Right ventricle myocardium inferior (tissue), 1 donor: Measurements from ENCODE around the gene HDAC1. TPM values are rescaled to one million over a fixed set of nuclear protein-coding genes. Genes with fewer than 3 reads are reported as not detected.

Experiments used
- ATAC-seq: fragments of 200-7000 bp; cut with Tn5 transposase; one replicate; pipeline ENCODE4 v1.9.1; 2020; ENCODE audit warnings: mild to moderate bottlenecking, moderate library complexity
- DNase-seq: peaks from one replicate; pipeline ENCODE4 v3.0.0; 2021; ENCODE audit errors: missing footprints
- intact Hi-C: fragments of 100-400 bp; cut with DNase I; formaldehyde crosslinking; loops from one replicate; pipeline ENCODE4 v1.11.0; 2022
- total RNA-seq: library from RNA; stranded (reverse); fragmentation: NEBNext Ultra II Directional; extraction: Animal tissue kit (Norgen Biotek cat#: 25700); gene quantifications from one replicate; pipeline ENCODE4 v1.2.1, GENCODE V29; 2021
- donor health status: DM: no; HTN: yes; CAD: no; lungs with severe emphysema.

Gene HDAC1
- total RNA-seq, 1 donor from 2014 or later = 40.6 TPM

DNA sequence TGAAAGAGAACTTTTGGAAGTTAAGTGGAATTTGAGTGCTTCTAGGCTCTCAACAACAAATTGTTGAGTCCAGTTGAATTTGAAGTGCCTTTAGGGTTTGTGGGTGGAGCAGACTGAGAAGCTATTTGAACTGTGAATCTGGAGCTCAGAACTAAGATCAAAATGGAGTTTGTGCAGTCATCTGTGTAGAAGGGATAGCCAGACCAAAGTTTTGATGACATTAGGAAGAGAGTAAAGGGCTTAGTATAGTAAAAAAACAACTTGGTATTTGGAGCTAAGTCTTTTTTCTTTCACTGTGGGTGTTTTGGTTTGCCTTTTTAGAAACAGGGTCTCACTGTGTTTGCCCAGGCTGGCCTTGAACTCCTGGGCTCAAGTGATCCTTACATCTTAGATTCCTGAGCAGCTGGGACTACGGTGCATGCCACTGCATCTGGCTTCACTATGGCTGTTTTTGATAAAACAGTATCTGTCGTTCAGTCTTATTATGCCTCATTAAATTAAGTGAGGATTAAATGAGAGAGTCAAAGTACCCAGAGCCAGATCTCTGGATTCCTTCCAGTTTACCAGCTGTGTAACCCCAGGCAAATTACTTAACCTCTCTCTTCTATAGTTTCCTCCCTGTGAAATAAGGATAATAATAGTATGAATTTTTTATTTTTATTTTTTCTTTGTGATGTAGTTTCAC is 20.0 kb downstream of the HDAC1 start:
- intact Hi-C loops = loop anchor here (5.0 kb wide), 1 partner anchor 60 kb away; the partner anchor contains the start of gene LCK
- DNase-seq (no peak), ATAC-seq (no peak)

DNA sequence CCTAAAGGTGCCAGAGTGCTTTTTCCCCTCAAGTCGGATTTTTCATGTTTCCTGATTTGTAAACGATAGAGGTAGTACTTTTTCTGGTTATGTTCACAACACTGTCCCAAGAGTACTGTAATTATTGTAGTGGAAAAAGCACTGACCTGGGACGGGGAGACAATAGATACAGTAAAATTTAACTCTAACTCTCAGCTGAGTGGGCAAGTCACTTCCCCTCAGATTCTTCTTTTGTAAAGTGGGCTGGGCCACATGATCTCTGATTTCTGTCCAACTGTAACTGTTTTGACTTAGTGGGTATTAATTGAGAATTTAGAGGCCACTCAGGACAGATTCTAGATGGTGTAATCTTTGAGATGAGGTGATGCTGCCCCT is 25.0 kb downstream of the HDAC1 start:
- intact Hi-C loops = loop anchor here (5.0 kb wide), 1 partner anchor 100 kb away; no protein-coding TSS in a partner anchor
- ATAC-seq (no peak), DNase-seq (no peak)

DNA sequence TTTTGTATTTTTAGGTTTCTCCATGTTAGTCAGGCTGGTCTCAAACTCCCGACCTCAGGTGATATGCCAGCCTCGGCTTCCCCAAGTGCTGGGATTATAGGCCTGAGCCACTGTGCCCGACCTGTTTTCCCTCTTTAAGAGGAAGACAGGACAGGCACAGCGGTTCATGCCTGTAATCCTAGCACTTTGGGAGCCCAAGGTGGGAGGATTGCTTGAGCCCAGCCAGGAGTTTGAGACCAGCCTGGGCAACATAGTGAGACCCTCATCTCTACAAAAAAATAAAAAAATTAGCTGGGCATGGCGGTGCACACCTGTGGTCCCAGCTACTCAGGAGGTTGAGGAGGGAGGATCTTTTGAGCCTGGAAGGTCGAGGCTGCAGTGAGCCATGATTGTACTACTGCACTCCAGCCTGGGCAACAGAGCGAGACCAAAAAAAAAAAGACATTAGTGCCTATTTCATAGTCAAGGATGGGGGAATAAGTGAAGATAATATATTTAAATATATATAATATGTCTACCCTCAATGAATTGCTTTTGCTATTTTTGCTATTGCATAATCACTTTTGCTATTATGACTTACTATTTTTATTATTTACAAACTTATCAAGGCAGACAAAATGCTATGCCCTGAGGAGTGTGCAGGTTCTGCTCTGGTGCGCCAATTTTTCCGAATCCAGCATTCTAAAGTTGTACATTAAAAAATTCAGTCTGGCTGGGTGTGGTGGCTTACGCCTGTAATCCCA is 26.4 kb downstream of the HDAC1 start:
- intact Hi-C loops = loop anchor here (5.0 kb wide), 1 partner anchor 101 kb away; no protein-coding TSS in a partner anchor
- DNase-seq (no peak), ATAC-seq (no peak)

DNA sequence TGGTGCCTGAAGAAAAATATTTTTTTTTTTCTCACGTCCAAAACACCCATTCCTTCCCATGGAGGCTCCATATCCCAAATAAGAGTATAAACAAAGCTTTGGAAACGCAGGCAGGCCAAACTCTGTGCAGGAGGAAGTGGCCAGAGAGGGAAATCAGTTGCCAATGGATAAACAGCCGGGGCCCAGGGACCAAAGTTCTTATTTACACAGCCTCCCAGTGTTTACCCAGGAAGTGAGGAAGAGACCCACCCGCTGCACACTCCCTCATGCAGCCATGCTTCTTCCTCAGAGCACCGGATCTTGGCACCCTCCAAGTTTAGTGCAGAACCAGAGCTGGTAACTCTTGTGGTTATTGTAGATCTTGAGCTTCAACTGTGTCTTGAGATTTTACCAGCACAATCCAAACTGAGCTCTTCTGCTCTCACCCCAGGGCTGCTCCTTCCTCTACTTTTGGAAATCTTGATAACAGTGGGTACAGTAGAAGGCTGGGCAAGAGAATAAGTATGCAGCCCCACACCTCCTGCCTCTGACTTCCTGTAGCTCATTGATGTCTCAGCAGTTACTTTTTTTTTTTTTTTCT is 29.9 kb downstream of the HDAC1 start:
- DNase-seq = no peak
- ATAC-seq = no peak
- intact Hi-C loops = no loop called here

DNA sequence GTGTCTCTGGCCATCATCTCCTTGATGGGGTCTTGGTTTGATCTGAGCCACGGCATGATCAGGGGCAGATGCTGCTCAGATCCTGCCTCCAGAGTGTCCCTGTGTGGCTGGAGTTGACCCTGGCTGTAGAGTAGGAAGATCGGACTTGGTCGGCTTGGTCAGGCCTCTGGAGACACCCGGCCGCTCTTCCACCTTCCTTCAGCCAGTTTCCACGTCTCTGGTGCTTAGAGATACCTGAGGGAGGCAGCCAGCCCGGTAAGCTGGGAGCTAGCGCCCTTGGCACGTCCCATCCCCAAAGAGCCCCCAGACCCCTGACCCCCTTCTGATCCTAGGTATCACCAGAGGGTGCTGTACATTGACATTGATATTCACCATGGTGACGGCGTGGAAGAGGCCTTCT is 35.3 kb downstream of the HDAC1 start:
- intact Hi-C loops = no loop called here
- DNase-seq = no peak
- no peak for ATAC-seq

DNA sequence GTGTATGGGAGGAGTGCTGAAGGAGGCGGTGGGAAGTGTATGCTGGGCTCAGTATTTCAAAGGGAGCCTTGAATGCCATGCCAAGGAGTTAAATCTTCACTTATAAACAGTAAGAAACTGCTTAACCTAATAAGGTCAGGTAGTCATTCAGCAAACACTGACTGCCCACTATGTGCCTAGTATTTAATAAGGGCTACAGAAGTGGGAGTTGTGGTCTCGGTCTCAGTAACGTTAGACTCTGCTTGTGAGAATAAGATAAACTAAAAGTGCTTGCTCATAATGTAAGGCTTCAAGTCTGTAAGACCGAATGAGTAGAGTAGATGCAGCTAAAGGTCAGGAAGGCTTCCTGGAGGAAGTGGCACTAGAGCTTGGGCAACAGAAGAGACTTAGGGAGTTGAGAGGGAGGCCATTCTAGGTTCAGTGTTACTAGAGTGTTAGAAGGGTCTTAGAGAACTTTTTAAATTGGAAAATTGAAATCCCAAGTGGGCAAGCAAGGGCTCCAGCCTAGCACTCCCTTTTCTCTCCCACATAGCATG is 38.1 kb downstream of the HDAC1 start:
- intact Hi-C loops = no loop called here
- no peak for ATAC-seq
- no peak for DNase-seq

DNA sequence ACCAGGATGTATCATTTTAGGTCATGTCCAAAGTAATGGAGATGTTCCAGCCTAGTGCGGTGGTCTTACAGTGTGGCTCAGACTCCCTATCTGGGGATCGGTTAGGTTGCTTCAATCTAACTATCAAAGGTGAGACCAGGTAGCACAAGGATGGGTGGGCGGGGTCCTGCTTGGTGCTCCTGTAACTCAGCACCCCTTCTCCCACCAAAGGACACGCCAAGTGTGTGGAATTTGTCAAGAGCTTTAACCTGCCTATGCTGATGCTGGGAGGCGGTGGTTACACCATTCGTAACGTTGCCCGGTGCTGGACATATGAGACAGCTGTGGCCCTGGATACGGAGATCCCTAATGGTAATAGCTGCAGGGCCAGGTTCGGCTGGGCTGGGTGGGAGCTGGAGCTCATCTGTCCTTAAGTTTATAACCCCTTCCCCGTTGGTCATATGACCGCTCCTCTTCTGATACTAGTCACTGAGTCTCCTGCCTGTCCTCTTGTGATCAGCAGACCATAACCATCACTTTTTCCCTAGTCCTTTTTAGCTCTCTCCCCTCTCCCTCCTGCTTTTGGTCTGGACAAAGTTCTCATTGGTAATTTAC is 38.8 kb downstream of the HDAC1 start:
- ATAC-seq = no peak
- intact Hi-C loops = no loop called here

DNA sequence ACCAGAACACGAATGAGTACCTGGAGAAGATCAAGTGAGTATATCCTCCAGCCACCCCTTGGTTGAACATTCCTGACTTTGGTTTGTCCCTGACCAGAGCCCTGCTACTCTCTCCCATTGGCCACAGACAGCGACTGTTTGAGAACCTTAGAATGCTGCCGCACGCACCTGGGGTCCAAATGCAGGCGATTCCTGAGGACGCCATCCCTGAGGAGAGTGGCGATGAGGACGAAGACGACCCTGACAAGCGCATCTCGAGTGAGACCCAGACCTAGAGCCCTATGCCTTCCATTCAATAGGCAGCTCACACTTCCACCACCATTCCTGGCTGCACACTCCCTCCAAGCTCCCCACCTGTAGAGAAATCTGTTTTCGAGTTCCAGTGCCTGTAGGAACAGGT is 39.7 kb downstream of the HDAC1 start:
- DNase-seq (no peak), ATAC-seq (no peak)
- intact Hi-C loops = no loop called here

More for the DNA sequence above, 38.8 kb downstream of the HDAC1 start:
- no peak for DNase-seq

DNA sequence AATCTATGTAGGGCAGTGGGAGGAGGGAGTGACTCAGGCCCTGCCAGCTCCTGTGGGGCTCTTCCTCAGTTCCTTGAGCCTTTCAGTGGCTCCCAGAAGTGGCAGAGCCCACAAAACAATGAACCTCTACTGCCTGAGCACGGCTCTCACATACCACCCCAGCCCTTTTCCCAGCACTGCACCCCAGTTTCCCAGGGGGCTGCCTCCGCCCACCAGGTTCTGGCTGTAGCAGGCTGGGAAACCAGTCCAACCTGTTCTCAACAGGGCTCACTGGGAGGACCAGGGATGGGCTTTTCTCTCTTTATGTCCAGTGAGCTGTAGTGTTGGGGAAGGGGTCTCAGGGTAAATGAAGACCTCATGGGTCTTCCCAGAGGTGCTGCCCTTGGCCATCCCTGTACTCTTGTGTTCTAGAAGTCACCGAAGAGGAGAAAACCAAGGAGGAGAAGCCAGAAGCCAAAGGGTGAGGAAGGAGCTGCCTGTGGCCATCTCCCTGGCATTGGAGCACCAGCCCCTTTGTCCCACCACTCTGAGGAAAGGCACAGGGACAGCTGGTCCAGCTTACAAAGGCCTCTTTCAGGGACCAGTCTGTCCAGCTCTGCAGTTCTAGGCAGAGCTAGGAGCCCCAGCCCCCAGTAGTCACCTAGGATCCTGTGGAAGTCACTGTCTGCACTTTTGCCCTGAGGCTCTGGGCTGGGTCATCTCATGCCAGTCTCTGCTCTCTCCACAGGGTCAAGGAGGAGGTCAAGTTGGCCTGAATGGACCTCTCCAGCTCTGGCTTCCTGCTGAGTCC is 40.6 kb downstream of the HDAC1 start:
- intact Hi-C loops = no loop called here
- ATAC-seq = no peak

DNA sequence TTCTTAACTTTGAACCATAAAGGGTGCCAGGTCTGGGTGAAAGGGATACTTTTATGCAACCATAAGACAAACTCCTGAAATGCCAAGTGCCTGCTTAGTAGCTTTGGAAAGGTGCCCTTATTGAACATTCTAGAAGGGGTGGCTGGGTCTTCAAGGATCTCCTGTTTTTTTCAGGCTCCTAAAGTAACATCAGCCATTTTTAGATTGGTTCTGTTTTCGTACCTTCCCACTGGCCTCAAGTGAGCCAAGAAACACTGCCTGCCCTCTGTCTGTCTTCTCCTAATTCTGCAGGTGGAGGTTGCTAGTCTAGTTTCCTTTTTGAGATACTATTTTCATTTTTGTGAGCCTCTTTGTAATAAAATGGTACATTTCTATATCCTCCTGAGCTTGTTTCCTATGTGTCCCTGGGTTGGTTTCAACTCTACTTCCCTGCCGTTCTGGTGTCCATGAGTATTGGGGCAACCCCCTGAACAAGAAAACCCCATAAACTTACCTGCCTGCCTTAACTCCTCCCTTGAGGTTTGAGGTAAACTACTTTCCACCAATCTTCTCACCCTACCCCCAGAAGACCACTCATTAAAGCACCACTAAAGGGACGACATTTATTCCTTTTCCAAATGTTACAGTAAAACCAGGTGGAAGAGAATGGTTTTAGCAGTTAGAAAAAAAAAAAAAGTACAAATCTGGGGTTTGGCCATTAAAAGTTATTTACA is 41.5 kb downstream of the HDAC1 start:
- no peak for ATAC-seq
- DNase-seq = no peak
- intact Hi-C loops = no loop called here

More for the DNA sequence above, 40.6 kb downstream of the HDAC1 start:
- DNase-seq = no peak

DNA sequence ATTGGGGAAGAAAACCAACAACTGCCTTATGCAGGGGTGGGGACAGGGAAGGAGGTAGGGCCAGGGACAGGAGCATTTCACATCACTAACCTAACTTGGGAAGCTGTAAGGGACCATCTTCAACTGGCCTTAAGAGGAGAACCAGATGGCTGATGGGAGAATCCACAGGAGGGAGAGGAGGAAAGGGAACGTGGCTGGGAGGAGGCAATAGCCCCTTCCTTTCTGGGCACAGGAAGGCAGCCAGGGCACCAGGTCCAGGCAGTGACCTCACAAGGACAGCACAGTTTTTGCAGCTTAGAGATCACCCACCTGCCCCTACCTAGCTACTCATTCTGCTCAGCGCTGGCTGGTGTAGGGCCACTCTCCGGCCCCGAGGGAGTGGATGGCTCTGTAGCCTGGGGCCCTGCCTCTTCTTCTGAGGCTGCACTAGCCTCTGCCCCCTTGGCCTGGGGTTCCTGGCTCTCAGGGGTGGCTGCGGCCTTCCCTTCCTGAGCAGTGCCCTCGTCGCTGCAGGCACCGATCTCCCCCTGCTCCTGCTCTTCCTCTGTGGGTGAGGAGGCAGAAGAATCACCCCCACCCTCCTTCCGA is 42.5 kb downstream of the HDAC1 start:
- DNase-seq (no peak), ATAC-seq (no peak)
- intact Hi-C loops = no loop called here

DNA sequence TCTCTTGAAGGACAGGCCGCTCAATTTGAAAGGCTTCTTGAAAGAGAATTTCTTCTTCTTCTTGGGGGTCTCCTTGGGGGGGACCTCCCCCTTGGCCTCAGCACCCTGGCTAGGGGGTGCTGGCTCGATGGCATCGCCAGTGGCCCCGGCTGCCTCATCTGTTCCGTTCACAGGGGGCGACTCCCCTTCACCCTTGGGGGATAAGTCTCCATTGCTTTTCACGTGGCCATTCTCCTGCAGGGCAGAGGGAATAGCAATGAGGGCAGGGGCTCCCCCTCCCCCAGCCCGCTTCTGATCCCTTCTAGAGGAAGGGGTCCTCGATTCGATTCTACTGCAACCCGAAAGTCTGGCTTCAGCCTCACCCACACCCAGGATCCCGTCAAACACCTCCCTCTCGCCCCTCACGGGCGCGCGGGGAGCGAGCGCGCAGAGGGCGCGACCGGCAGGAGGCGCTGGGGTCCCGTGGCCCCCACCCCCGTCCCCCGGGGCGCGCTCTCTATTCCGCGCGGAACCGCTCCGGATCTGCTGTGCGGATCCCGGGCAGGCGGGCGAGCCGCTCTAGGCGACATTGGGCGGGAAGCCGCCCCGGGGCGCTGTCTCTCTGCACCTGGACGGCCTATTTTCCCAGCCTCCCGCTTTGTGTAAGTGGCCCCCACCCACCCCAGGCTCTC is 43.1 kb downstream of the HDAC1 start:
- ATAC-seq (peak; percentile 35), DNase-seq (peak; percentile 80)
- intact Hi-C loops = no loop called here

DNA sequence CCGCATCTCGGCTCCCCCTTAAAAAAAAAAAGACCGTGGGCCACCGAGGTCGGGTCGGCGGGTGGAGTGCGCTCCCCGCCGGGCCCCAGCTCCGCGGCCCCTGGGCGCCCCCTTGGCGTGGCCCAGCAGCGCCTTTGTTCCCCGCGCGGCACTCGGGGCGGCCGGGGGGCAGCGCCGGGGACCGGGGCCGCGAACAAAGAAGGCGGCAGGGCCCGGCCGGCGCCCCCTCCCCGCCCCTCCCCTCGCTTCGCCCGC is 43.6 kb downstream of the HDAC1 start:
- DNase-seq (no peak), ATAC-seq (no peak)
- intact Hi-C loops = no loop called here

DNA sequence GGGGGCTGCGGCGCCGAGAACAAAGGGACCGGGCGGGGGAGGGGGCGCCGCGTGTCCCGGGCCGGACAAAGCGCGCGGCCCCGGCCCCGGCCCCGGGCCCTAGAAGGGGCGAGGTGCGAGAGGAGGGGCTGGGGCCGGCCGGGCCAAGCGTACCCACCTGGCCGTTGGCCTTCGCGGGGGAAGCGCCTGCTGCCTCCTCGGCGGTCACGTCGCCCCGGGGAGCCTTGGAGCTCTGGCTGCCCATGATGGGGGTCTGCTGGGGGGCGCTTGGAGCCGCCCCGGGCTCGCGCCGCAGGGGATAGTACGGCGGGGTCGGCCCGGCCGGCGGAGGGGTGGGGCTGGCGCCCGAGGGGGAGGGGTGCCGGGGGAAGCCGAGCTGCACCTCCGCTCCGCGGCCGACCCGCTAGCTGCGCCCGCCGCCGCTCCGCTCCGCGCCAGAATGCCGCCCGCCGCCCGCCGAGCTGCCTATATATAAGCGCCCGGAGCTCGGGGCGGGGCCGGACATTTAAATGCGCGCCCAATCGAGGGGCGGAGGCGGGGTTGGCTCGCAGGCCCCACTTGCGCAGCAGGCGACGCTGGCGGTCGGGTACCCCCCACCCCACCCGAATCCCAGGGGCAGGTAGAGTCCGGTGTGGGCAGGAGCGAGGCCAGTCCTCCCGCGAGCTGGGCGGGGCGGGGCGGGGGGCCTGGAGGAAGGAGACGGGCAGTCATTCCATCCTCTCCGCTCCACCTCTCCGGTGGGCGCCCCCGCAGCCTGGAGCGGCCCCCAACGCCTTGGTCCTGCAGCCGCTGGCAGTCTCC is 44.1 kb downstream of the HDAC1 start, which contains the start of gene MARCKSL1:
Gene MARCKSL1 (minus strand): TSS at position 444 of the 801 bp plus-strand sequence. CDS start 200 bp downstream, at position 244.
- intact Hi-C loops = no loop called here
- DNase-seq (peak; percentile 93), ATAC-seq (peak; percentile 73)

DNA sequence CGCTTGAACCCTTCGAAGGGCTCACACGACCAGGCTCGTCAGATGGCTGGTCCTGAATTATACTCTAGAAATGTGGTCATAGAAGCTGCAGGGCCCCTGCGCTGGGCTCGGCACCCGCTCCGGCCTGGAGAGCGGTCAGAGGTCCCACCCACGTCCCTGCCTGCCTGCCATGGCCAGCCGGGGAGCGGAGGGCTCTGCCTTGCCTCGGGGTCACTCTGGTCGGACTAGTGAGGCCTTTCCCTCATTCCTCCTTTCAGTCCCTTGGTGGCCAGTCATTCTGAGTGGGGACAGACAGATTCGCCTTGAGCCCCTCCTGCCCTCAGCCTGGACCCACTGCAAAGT is 44.7 kb downstream of the HDAC1 start:
- DNase-seq (no peak), ATAC-seq (peak; percentile 11)
- intact Hi-C loops = no loop called here

DNA sequence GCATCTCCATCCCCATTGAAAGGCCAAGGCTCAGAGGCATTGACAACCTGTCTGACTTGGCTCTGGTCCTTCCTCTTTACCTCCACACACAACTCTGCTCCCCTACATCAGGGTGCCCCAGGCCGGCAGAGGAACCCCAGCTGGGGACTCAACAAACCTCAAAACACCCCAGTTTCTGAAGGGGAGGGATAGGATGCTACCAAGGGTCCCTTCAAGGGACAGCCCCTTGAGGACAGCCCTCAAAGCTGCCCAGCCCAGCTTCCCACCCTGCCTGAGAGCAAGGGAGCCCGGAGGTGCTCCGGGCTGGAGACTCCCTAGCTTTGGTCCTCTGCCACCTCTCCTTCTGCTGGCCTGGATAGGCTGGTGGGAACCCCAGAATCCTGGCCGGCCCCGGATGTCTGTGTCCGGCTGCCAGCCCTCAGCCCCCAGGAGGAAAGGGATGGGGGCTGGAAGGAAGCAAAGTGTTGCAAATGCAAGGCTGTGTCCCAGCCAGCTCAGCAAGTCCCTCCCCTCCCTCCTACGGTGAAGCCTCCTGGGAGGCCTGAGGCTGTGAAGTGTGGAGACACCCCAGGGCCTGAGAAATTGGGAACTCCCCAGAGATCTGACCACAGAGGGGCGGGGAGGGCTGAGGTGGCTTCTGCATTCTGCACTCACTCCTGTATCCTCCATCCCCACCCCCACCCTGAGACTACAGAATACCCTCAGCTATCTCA is 45.2 kb downstream of the HDAC1 start:
- intact Hi-C loops = no loop called here
- DNase-seq = peak; percentile 83
- peak; percentile 60 for ATAC-seq
